ENCODE results near the gene HSD17B13. TPM values are rescaled to one million over a fixed set of nuclear protein-coding genes. Genes with fewer than 3 reads are reported as not detected.
A peak's percentile ranks its signal among the peaks of the same experiment; 100 is the strongest.

The HSD17B13 gene
- total and polyA plus RNA-seq, 2 donors, result 0.14 to 0.43 TPM

- Histone ChIP-seq H3K36me3 (ENCODE audit: control insufficient read depth in 2 of 2, insufficient read depth in 2 of 2, low read length in 1 of 2) (no peaks in the 10 kb centered on the region), H3K27ac (ENCODE audit: low read depth in 1 of 2, low read length in 1 of 2) (no peak overlapping the region), H3K9me3 (ENCODE audit: control insufficient read depth in 2 of 2, insufficient read depth in 1 of 2, low read length in 1 of 2) (peaks cover 0 to 19% of the 10 kb centered on the region in 2 donors), H3K27me3 (ENCODE audit: control insufficient read depth in 2 of 2, insufficient read depth in 1 of 2, low read length in 1 of 2) (no peaks in the 10 kb centered on the region), H3K4me3 (ENCODE audit: low read length in 2 of 2) (no peak overlapping the region), H3K4me1 (ENCODE audit: control insufficient read depth in 2 of 2, insufficient read depth in 2 of 2, low read length in 2 of 2) (no peaks in the 10 kb centered on the region)
- 91% methylated on average over 3 of the region's 3 CpGs for WGBS
- no peak for DNase-seq (ENCODE audit: low read depth in 6 of 9, low spot score in 9 of 9)
Measured at GRCh38 chr4:87283151-87283550, 39.5 kb downstream of the HSD17B13 start.

- peaks cover 0 to 12% of the 10 kb centered on the region in 2 donors for H3K9me3 ChIP-seq (ENCODE audit: control insufficient read depth in 2 of 2, insufficient read depth in 1 of 2, low read length in 1 of 2)
- H3K4me1 ChIP-seq (ENCODE audit: control insufficient read depth in 2 of 2, insufficient read depth in 2 of 2, low read length in 2 of 2), result no peaks in the 10 kb centered on the region
- no peak for DNase-seq (ENCODE audit: low read depth in 6 of 9, low spot score in 9 of 9)
- 93% methylated on average over 1 of the region's 1 CpG for WGBS
- H3K27ac ChIP-seq (ENCODE audit: low read depth in 1 of 2, low read length in 1 of 2), result no peak overlapping the region
- no peak overlapping the region for H3K4me3 ChIP-seq (ENCODE audit: low read length in 2 of 2)
- H3K27me3 ChIP-seq (ENCODE audit: control insufficient read depth in 2 of 2, insufficient read depth in 1 of 2, low read length in 1 of 2), result no peaks in the 10 kb centered on the region
- H3K36me3 ChIP-seq (ENCODE audit: control insufficient read depth in 2 of 2, insufficient read depth in 2 of 2, low read length in 1 of 2), result no peaks in the 10 kb centered on the region
Measured at GRCh38 chr4:87281603-87282002, 41.1 kb downstream of the HSD17B13 start.

- no peaks in the 10 kb centered on the region for H3K4me1 ChIP-seq (ENCODE audit: control insufficient read depth in 2 of 2, insufficient read depth in 2 of 2, low read length in 2 of 2)
- H3K9me3 ChIP-seq (ENCODE audit: control insufficient read depth in 2 of 2, insufficient read depth in 1 of 2, low read length in 1 of 2), result no peaks in the 10 kb centered on the region
- DNase-seq (ENCODE audit: low read depth in 6 of 9, low spot score in 9 of 9), result no peak
- no peaks in the 10 kb centered on the region for H3K27me3 ChIP-seq (ENCODE audit: control insufficient read depth in 2 of 2, insufficient read depth in 1 of 2, low read length in 1 of 2)
- no peak overlapping the region for H3K4me3 ChIP-seq (ENCODE audit: low read length in 2 of 2)
- H3K36me3 ChIP-seq (ENCODE audit: control insufficient read depth in 2 of 2, insufficient read depth in 2 of 2, low read length in 1 of 2), result no peaks in the 10 kb centered on the region
- H3K27ac ChIP-seq (ENCODE audit: low read depth in 1 of 2, low read length in 1 of 2), result no peak overlapping the region
- 91% methylated on average over 3 of the region's 3 CpGs for WGBS
Measured at GRCh38 chr4:87278335-87278794, 44.3 kb downstream of the HSD17B13 start.

GRCh38 chr4:87275311-87275710 is 47.4 kb downstream of the HSD17B13 start:
- WGBS, result 98% methylated on average over 2 of the region's 2 CpGs

GRCh38 chr4:87274803-87275202 is 47.9 kb downstream of the HSD17B13 start:
- Histone ChIP-seq H3K9me3 (ENCODE audit: control insufficient read depth in 2 of 2, insufficient read depth in 1 of 2, low read length in 1 of 2) (no peaks in the 10 kb centered on the region), H3K4me1 (ENCODE audit: control insufficient read depth in 2 of 2, insufficient read depth in 2 of 2, low read length in 2 of 2) (no peaks in the 10 kb centered on the region), H3K27me3 (ENCODE audit: control insufficient read depth in 2 of 2, insufficient read depth in 1 of 2, low read length in 1 of 2) (no peaks in the 10 kb centered on the region)

More at GRCh38 chr4:87275311-87275710, 47.4 kb downstream of the HSD17B13 start:
- H3K9me3 ChIP-seq (ENCODE audit: control insufficient read depth in 2 of 2, insufficient read depth in 1 of 2, low read length in 1 of 2), result no peaks in the 10 kb centered on the region
- H3K27me3 ChIP-seq (ENCODE audit: control insufficient read depth in 2 of 2, insufficient read depth in 1 of 2, low read length in 1 of 2), result no peaks in the 10 kb centered on the region
- no peak overlapping the region for H3K4me3 ChIP-seq (ENCODE audit: low read length in 2 of 2)
- no peak overlapping the region for H3K27ac ChIP-seq (ENCODE audit: low read depth in 1 of 2, low read length in 1 of 2)
- no peaks in the 10 kb centered on the region for H3K36me3 ChIP-seq (ENCODE audit: control insufficient read depth in 2 of 2, insufficient read depth in 2 of 2, low read length in 1 of 2)
- no peaks in the 10 kb centered on the region for H3K4me1 ChIP-seq (ENCODE audit: control insufficient read depth in 2 of 2, insufficient read depth in 2 of 2, low read length in 2 of 2)
- DNase-seq (ENCODE audit: low read depth in 6 of 9, low spot score in 9 of 9), result no peak

GRCh38 chr4:87274327-87274726 is 48.4 kb downstream of the HSD17B13 start:
- no peaks in the 10 kb centered on the region for H3K9me3 ChIP-seq (ENCODE audit: control insufficient read depth in 2 of 2, insufficient read depth in 1 of 2, low read length in 1 of 2)
- DNase-seq (ENCODE audit: low read depth in 6 of 9, low spot score in 9 of 9), result no peak
- no peak overlapping the region for H3K4me3 ChIP-seq (ENCODE audit: low read length in 2 of 2)
- H3K4me1 ChIP-seq (ENCODE audit: control insufficient read depth in 2 of 2, insufficient read depth in 2 of 2, low read length in 2 of 2), result no peaks in the 10 kb centered on the region
- H3K27ac ChIP-seq (ENCODE audit: low read depth in 1 of 2, low read length in 1 of 2), result no peak overlapping the region
- H3K36me3 ChIP-seq (ENCODE audit: control insufficient read depth in 2 of 2, insufficient read depth in 2 of 2, low read length in 1 of 2), result no peaks in the 10 kb centered on the region
- no peaks in the 10 kb centered on the region for H3K27me3 ChIP-seq (ENCODE audit: control insufficient read depth in 2 of 2, insufficient read depth in 1 of 2, low read length in 1 of 2)

More at GRCh38 chr4:87274803-87275202, 47.9 kb downstream of the HSD17B13 start:
- no peak overlapping the region for H3K4me3 ChIP-seq (ENCODE audit: low read length in 2 of 2)
- DNase-seq (ENCODE audit: low read depth in 6 of 9, low spot score in 9 of 9), result no peak
- H3K27ac ChIP-seq (ENCODE audit: low read depth in 1 of 2, low read length in 1 of 2), result no peak overlapping the region
- H3K36me3 ChIP-seq (ENCODE audit: control insufficient read depth in 2 of 2, insufficient read depth in 2 of 2, low read length in 1 of 2), result no peaks in the 10 kb centered on the region

- Histone ChIP-seq H3K4me1 (ENCODE audit: control insufficient read depth in 2 of 2, insufficient read depth in 2 of 2, low read length in 2 of 2) (no peaks in the 10 kb centered on the region), H3K36me3 (ENCODE audit: control insufficient read depth in 2 of 2, insufficient read depth in 2 of 2, low read length in 1 of 2) (no peaks in the 10 kb centered on the region), H3K9me3 (ENCODE audit: control insufficient read depth in 2 of 2, insufficient read depth in 1 of 2, low read length in 1 of 2) (no peaks in the 10 kb centered on the region), H3K27me3 (ENCODE audit: control insufficient read depth in 2 of 2, insufficient read depth in 1 of 2, low read length in 1 of 2) (no peaks in the 10 kb centered on the region), H3K4me3 (ENCODE audit: low read length in 2 of 2) (no peak overlapping the region), H3K27ac (ENCODE audit: low read depth in 1 of 2, low read length in 1 of 2) (no peak overlapping the region)
- no peak for DNase-seq (ENCODE audit: low read depth in 6 of 9, low spot score in 9 of 9)
- WGBS, result 88% methylated on average over 7 of the region's 7 CpGs
Measured at GRCh38 chr4:87270825-87271224, 51.9 kb downstream of the HSD17B13 start.

- Histone ChIP-seq H3K27ac (ENCODE audit: low read depth in 1 of 2, low read length in 1 of 2) (no peak overlapping the region), H3K4me1 (ENCODE audit: control insufficient read depth in 2 of 2, insufficient read depth in 2 of 2, low read length in 2 of 2) (no peaks in the 10 kb centered on the region), H3K36me3 (ENCODE audit: control insufficient read depth in 2 of 2, insufficient read depth in 2 of 2, low read length in 1 of 2) (no peaks in the 10 kb centered on the region), H3K9me3 (ENCODE audit: control insufficient read depth in 2 of 2, insufficient read depth in 1 of 2, low read length in 1 of 2) (no peaks in the 10 kb centered on the region), H3K27me3 (ENCODE audit: control insufficient read depth in 2 of 2, insufficient read depth in 1 of 2, low read length in 1 of 2) (no peaks in the 10 kb centered on the region), H3K4me3 (ENCODE audit: low read length in 2 of 2) (no peak overlapping the region)
- WGBS, result 86% methylated on average over 3 of the region's 3 CpGs
- DNase-seq (ENCODE audit: low read depth in 6 of 9, low spot score in 9 of 9), result peak in 2 of 9 donors; percentile 4 to 32
Measured at GRCh38 chr4:87270144-87270543, 52.5 kb downstream of the HSD17B13 start.

GRCh38 chr4:87268411-87268810 is 54.3 kb downstream of the HSD17B13 start:
- DNase-seq (ENCODE audit: low read depth in 6 of 9, low spot score in 9 of 9), result no peak
- H3K36me3 ChIP-seq (ENCODE audit: control insufficient read depth in 2 of 2, insufficient read depth in 2 of 2, low read length in 1 of 2), result no peaks in the 10 kb centered on the region
- 92% methylated on average over 5 of the region's 5 CpGs for WGBS

GRCh38 chr4:87266986-87267385 is 55.7 kb downstream of the HSD17B13 start:
- DNase-seq (ENCODE audit: low read depth in 6 of 9, low spot score in 9 of 9), result no peak
- peaks cover 0 to 4% of the 10 kb centered on the region in 2 donors for H3K9me3 ChIP-seq (ENCODE audit: control insufficient read depth in 2 of 2, insufficient read depth in 1 of 2, low read length in 1 of 2)
- H3K4me3 ChIP-seq (ENCODE audit: low read length in 2 of 2), result no peak overlapping the region
- WGBS, result 91% methylated on average over 3 of the region's 3 CpGs
- H3K27ac ChIP-seq (ENCODE audit: low read depth in 1 of 2, low read length in 1 of 2), result no peak overlapping the region
- no peaks in the 10 kb centered on the region for H3K4me1 ChIP-seq (ENCODE audit: control insufficient read depth in 2 of 2, insufficient read depth in 2 of 2, low read length in 2 of 2)
- no peaks in the 10 kb centered on the region for H3K27me3 ChIP-seq (ENCODE audit: control insufficient read depth in 2 of 2, insufficient read depth in 1 of 2, low read length in 1 of 2)
- no peaks in the 10 kb centered on the region for H3K36me3 ChIP-seq (ENCODE audit: control insufficient read depth in 2 of 2, insufficient read depth in 2 of 2, low read length in 1 of 2)

More at GRCh38 chr4:87268411-87268810, 54.3 kb downstream of the HSD17B13 start:
- Histone ChIP-seq H3K27me3 (ENCODE audit: control insufficient read depth in 2 of 2, insufficient read depth in 1 of 2, low read length in 1 of 2) (no peaks in the 10 kb centered on the region), H3K4me1 (ENCODE audit: control insufficient read depth in 2 of 2, insufficient read depth in 2 of 2, low read length in 2 of 2) (no peaks in the 10 kb centered on the region), H3K9me3 (ENCODE audit: control insufficient read depth in 2 of 2, insufficient read depth in 1 of 2, low read length in 1 of 2) (no peaks in the 10 kb centered on the region), H3K4me3 (ENCODE audit: low read length in 2 of 2) (no peak overlapping the region), H3K27ac (ENCODE audit: low read depth in 1 of 2, low read length in 1 of 2) (no peak overlapping the region)
